ENCODE data around the gene ZNF189.

The ZNF189 gene

DNA sequence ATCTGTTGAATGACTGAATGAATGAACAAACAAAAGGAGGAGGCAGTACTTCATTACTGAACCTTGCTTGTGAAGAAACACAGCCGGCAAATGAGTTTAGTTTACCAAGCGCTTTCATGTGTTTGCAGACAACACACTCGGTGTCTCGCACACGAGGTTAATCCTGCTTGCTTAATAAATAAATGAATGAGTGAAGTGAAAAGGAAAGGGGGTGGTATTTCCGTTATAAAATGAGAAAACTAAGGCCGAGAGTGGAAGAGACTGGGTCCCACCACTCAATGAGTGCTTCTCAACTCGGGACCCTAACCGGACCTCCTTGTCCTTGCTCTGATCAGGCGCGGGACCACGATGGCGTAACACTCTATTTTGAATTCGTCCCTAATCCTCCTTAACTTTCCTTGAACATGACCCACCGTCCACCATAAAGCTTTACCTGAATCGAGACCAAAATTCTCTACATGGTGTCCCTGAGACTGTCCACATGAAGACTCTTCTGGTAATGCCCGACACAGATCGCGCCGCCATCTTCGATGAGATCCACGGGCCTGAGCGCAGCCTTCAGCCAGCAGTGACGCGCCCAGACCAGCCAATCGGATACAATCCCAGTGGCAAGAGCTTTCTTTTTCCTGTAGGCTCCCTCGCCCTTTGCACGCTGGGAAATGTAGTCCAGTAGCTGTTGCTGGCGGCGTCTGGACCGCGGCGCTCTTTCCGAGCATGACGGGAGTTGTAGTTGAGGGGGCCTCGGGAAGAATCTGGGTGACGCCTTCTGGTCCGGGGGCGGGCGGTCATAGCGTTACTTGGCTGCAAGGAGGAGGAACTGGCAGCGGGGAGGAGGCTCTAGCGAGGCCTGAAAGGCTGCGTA is at the start of gene ZNF189, which contains the start of gene MRPL50:
TSS of gene ZNF189 (plus strand) at position 784 of the 862 bp plus-strand sequence. CDS start 306 bp downstream, outside the sequence.
TSS of gene MRPL50 (minus strand) at position 551 of the 862 bp plus-strand sequence. CDS start at position 525, 26 bp downstream.
- DNase-seq, result peak; percentile 72 to 99 (median 96)

DNA sequence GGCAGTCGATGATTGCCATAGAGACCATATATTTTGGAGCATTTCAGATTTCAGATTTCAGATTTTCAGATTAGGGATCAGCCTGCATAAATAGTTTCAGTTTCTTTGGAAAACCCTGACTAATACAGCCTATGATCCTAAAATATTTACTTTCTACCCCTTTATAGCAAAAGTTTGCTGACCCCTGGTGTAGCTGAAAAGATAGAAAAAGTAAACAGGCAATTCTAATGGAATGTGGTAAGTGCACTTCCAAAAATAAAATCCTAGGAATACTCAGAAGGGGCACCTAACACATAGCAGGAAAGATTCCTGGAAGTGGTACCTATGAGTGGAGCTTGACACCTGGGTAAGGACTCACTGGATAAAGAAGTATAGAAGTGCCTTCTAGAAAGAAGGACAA is 48.4 kb upstream of the ZNF189 start:
- no peak for DNase-seq

DNA sequence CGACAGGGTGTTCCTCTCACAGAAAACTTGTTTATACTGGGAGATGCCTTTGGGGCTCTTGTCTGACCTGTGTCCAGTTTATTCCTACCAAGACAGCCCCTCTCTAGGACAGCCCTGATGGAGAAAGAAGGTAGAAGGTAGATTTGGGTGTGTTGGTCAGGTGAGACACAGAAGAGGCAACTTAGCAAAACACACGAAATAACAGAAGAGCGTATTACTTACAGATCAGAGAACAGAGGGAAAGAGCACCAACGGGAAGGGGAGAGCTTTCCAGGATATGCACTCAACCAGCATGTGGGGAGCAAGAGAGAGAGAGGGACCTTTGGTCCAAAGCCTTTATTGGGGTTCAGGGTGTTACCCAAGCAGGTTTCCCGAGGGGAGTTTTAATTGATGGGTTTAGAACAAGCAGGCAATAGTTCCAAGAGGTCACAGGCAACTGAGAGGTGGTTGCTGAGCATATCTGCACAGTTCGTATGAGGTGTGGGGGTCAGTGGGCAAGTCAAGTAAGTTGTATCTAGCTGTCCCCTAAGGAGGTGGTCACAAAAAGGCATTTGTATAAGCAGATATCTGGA is 45.7 kb upstream of the ZNF189 start:
- DNase-seq, result no peak

DNA sequence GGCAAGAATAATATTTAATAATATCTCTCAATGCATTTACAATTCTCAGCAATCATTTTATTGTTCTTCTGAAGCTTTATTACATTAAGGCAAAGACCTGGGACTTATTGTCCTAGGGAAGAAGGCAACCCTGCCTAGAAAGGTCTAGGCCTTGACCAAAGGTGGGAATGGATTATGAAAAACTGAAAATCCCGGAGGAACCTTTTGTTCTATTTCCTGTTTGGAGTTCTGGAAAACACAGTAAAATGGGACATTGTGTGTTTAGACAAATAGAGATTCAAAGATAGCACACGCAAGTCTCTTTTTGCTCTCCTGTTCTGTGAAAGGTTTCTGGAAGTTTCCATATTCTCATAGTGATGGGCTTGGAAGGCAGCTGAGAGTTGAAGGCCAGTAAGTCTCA is 45.0 kb upstream of the ZNF189 start:
- DNase-seq, result no peak

DNA sequence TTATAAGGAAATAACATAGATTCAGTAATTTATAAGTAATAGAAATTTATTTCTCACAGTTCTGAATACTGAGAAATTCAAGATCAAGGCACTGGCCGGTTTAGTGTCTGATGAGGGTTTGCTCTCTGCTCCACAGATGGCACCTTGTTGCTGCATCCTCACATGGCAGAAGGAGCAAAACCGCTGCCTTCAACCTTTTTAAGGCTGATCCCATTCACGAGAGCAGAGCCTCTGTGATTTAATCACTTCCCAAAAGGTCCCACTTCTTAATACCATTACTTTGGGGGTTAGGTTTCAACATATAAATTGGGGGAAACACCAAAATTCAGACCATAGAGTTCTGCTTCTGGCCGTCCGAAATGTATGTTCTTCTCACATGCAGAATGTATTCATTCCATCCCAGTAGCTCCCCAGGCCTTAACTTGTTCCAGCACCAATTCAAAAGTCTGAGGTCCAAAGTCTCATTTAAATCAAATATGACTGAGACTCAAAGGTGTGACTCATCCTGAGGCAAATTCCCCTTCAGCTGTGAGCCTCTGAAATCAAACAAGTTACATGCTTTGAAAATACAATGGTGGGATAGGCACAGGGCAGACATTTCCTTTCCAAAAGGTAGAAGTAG is 44.4 kb upstream of the ZNF189 start:
- no peak for DNase-seq

DNA sequence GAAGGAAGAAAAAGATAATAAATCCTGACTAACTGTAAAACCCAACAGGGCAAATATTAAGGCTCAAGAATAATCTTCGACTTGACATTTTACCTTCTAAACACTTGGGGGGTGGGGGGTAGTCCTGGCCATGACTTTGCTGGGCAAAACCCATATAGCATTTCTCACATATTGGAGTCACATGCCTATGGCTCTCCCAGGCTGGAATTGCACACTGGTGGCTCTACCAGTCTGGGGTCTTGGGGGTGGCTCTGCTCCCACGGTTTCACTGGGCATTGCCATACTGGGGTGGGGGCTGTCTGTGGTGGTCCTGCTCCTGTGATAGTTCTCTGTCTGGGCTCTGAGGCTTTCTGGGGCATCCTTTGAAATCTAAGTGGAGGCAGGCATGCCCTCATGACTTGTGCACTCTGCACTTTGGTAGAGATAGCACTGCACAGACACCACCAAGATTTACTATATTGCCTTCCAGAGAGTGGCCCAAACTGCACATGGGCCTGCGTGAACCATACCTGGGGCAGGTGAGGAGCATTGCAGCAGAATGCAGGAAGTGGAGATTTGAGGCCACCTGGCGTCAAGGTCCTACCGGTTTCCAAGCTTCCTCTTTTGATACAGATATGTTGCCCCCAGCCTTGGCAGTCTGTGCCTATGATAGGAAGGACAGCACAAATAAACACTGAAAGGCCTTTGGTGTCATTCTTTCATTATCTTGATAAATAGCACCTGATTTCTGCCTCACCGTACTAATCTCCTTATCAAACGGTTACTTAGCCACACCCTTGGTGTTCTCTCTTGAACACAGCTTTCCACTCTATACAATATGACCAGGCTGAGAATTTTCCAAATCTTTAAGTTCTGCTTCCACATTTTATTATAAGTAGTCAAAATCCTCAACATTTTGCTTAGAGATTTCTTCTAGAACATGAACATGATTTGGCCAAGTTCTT is 43.6 kb upstream of the ZNF189 start:
- no peak for DNase-seq

DNA sequence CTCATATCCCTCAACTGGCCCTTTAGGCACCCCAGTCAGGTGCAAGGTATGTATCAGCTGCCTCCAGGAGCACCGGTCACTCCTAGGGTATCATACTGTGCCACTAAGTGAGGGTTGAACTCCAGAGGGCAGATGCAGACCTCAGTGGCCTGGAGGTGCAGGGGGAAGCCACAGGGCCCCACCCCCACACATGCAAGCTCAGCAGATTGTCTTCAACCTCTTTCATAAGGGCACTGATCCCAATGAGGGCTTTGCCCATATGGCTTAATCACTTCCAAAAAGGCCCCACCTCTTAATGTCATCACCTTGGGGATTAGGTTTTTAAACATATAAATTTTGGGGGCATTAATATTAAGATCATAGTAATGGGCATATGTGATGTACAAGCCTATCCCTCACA is 42.0 kb upstream of the ZNF189 start:
- DNase-seq, result no peak

DNA sequence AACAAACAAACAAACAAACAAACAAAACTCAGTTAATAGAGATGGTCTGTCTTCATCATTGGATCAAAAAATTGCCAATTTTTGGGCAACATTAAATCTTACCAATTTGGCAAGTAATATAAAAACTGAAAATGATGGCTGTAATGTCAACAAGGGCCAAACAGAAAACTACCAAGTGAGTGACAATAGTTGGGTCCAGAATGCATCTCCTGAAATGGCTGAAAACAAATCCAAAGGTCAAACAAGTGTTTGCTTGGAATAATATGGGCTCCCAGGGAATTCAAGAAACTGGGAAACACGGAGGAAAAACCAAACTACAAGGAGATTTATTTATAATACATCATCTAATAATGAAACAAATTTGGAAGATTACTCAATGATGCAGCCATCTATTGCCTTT is 39.0 kb upstream of the ZNF189 start:
- no peak for DNase-seq

DNA sequence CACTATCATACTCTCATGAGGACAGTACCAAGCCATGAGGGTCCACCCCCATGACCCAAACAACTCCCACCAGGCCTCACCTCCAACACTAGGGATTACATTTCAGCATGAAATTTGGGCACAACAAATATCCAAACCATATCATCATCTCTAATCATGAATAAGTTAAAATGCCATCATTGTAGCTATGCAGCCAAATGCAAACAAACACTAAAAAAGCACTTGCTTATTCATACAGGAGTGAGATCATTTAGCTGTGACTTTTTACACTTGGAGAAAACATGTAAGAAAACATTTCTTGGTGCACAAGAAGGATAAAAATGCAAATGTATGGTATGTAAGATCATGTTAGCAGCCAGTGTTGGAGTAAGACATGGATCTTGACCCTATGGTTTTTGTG is 38.0 kb upstream of the ZNF189 start:
- no peak for DNase-seq

DNA sequence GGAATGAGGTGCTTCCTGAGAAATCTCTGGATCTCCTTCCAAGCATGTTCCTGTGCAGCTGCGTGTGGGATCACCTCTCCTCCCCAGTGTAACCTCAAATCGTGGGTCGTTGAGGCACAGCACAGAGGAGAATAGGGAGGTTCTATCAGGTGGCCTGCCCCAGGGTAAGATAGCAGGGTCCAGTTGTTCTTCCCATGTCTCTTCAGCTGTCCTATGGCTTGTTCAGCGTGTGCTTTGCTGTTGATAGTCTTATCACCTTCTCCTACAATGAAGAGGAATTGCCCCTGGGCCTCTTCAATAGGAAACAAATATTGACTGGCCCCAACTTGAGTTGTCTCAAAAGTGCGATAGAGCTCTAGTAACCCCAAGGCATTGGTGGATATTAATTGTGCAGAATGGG is 36.2 kb upstream of the ZNF189 start:
- DNase-seq, result no peak

DNA sequence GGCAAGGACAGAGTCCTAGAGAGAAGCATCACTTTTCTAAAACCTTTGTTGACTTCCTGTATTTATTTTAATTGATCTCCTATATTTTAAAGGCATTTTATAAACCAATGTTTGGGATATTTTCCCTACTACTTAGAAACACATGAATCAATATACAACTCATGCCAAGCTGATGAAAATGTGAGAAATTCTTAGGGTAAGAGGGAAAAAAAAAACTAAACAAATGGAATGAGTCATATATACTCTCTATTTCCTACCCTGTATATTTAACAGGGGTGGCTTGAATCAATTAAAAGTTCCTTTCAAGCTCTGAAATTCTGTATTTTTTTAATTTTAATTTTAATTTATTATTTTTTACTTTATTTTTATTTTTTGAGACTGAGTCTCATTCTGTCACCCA is 33.5 kb upstream of the ZNF189 start:
- no peak for DNase-seq

DNA sequence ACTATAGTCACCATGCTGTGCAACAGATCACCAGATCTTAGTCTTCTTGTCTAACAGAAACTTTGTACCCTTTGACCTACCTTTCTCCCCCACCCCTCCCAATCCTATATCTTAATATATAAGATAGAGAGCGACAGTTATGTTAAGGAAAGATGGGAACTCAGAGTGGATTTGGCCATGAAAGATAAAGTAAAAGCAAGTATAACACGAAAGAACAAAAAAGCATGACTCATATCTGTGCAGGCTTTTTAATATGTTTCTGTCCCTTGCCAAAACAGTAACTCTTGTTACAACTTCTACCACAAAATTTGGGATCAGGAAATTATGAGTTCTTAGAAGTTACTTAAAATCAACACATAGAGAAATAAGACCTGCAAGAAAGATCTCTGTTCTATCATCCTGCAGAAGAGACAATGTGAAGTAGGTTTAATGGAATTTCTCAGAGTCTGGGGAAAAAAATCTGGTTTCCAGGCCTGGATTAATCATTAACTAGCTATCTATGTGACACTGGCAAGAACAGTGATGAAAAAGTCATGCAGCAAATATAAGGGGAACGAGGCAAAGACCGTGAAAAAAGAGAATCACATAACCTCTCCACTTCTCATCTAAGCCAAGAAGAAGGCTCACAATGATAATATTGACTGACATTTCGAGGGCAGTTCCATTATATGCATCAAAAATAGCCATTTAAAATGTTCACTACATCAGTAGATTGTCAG is 32.5 kb upstream of the ZNF189 start:
- DNase-seq, result no peak

DNA sequence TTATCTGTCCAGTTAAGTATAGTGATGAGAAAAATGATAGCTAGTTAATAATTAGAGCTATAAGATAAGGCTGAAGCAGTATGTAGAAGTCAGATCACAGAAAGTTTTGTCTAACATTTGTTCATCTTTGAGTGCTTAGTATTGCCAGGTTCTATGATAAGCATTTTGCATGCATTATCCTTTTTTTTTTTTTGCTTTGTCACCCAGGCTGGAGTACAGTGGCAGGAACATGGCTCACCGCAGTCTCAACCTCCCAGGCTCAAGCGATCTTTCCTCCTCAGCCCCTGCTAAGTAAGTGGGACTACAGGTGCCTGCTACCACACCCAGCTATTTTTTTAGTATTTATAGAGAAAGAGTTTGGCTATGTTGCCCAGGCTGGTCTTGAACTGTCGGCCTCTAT is 31.3 kb upstream of the ZNF189 start:
- DNase-seq, result no peak

DNA sequence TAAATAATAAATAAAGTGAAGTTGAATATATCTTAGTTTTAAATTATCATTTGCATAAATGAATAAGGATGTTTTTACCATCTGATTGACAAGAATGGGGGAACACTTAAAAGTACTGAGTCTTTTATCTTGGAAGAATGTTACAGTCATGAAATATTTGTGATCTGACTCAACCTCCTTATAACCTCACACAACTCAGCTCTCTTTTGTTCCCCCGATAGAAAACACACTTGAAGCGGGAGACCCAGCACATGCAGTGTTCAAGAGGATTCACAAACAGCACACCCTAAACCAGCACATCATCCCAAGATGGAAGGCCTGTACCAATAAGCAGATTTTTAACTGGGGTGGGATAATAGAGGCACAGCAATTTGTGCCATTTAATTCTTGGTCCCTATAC is 29.4 kb upstream of the ZNF189 start:
- no peak for DNase-seq

DNA sequence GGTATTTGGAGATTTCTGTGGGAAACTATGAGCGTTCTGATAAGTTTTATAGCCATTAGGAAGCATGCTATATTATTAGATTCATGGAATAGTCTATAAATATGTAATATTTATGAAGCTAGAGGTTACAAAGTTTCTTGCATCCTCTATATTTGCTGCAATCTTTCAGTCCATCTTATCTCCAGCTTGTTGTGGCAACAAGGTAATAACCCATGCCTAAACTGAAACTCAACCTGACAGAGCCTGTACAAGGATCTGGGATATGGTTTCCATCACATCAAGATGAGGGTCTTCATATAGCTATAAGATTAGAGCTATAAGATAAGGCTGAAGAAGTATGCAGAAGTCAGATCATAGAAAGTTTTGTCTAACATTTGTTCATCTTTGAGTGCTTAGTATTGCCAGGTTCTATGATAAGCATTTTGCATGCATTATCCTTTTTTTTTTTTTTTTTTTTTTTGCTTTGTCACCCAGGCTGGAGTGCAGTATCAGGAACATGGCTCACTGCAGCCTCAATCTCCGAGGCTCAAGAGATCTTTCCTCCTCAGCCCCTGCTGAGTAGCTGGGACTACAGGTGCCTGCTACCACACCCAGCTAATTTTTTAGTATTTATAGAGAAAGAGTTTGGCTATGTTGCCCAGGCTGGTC is 28.6 kb upstream of the ZNF189 start:
- no peak for DNase-seq

DNA sequence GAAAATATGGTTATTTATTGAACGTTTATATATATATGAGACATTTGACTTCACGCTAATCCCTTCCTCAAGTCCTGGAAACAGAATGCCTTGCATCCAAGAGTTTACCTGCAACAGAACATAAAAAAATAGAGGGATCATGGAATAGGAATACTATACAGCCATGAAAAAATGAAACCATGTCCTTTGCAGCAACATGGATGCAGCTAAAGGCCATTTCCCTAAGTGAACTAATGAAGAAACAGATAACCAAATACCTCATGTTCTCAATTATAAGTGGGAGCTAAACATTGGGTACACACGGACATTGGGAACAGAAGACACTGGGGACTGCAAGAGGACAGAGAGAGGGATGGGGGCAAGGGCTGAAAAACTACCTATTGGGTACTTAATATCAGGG is 26.8 kb upstream of the ZNF189 start:
- no peak for DNase-seq

DNA sequence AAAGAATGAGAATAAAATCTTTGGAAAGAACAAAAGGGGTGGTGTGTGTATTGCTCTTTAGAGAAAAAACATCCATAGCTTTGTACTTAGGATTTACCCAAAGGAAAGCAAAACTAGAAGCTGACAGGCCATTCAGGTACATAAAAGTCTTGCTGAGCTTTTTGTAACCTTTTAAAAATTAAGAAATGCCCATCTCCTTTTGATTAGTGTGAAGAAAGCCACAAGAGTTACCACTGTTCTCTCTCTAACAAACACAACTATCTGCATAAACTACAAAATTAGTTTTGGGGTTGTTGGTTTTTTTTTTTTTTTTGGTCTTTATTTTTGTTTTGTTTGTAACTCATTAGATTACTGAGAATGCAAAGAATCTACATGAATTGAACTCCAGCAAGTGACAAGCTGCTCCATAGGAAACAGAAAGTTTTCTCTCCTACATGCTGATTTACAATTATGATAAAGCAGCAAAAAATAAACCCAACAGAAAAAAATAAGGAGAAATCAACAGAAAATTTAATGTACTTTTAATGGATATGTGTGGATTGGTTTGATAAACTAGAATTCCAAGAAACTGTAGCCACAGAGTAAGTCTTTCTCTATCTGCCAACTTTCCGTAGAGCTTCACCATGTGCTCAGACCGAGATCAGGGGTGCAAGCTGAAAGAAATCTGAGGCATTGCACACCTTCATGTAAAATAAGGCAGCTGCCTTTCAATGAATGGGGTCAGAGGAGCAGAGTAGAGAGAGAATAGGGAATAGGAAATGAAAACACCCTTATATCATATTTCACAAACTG is 26.1 kb upstream of the ZNF189 start:
- no peak for DNase-seq

DNA sequence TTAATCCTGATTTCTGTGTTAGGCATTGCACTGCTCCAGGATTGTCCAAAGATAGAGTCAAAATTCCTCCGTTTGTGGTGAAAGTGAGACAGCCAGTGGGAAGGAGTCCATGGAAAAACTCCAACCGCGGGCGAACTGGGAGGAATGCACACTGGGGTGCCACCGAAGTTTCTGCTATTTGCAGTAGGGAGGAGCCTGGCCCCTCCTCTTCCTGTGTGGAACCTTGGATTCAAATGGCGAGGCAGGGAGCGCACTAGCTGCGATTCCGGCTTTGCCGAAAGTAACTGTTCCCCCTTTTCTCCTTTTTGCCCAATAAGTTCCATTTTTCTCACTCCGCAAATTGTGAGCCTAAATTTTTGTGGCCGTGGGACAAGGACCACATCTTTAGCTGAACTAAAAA is 23.1 kb upstream of the ZNF189 start:
- DNase-seq, result no peak

DNA sequence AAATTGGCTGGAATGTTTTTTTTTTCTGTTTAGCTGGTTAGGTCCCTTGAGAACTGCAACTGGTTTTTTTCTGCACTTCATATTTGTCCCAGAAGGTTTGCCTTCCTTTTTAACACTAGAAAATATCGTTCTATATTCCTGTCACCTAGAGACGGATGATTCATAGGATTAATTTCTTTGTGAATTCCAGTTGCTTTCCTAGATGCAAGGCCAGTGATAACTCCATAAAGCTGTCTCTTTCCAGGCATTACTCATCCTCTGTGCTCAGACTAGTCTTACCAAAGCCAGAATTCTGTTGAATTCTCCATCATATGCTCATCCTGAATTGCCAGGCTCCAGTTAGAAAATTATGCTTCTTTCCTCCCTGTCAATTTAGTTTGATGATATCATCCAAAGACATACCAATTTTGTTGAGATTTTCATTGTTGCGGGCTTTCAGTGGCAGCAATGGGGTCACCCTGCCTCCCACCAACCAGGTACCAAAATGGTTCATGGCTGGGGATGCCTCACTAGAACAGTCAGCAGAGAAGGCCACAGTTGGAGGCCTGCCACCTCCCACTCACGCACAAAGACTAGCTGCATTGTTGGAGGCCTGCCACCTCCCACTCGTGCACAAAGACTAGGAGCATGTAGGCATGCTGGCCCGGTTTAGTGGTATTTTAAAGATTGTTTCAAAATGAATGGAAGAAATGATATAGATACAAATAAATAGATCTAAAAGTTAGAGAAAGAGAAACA is 22.4 kb upstream of the ZNF189 start:
- DNase-seq, result no peak

DNA sequence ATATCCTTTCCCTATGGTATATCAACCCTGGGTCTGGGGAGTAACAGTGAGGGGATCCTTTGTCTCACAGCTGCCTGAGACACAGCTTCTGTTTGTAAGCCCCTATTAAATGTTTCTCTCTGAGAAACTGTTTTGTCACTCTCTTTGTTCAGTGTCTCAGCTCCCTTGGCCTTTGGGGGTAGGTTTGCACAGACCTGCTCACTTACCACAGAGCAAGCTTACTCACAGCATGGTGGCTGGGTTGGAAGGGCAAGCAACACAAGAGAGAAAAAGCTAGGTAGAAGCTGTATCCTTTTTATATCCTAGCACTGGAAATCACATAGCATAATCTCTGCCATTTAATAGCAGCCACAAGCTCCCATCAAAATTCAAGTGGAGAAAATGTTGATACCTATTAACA is 18.4 kb upstream of the ZNF189 start:
- DNase-seq, result no peak

Data from C1 segment of cervical spinal cord (tissue), 14 donors.